NCI-H1694 treated with DMSO at 0.1 percent for 48 hours (cell line): ENCODE measurements around the gene DEFB123.
"Not testable (repeated sequence)": the region's sequence is repeated elsewhere in the genome, so short reads cannot be mapped to it uniquely, and the experiment has no call there.

Source experiments
- DNase-seq: peaks from one replicate; lab custom pipeline; 2025; lab: John Stamatoyannopoulos, UW

DEFB123 gene, protein sequence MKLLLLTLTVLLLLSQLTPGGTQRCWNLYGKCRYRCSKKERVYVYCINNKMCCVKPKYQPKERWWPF

DNA sequence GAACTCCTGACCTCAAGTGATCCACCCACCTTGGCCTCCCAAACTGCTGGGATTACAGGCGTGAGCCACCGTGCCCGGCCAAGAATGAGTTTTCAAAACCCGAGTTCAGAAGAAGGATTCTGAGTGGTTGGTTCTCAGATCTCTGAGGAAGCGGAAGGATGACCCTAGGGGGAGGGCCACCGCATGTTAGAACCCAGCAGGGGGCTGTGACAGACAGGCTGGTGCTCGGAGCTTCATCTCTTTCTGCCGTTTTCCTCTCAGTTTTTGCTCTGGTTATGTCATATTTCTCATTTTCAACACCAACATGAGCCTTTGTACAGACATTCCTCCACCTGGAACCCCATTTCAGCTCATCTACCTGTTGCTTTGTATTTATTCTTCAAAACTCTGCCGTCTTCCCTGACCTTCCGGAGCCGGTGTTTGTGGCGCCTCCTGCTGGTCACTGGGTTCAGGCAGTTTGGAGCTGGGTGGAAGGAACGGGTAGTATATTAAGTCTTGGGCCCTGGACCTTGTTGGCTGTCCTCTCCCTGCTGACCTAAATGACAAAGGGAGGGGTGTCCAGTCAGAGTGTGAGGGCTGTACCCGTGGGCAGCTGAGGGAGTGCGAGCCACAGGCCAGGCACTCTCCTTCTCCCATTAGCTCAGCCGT is at the start of gene DEFB123:
DEFB123 (plus strand) TSS at position 621 of the 648 bp plus-strand sequence. CDS start 67 bp downstream, outside the sequence.
- no peak for DNase-seq

DNA sequence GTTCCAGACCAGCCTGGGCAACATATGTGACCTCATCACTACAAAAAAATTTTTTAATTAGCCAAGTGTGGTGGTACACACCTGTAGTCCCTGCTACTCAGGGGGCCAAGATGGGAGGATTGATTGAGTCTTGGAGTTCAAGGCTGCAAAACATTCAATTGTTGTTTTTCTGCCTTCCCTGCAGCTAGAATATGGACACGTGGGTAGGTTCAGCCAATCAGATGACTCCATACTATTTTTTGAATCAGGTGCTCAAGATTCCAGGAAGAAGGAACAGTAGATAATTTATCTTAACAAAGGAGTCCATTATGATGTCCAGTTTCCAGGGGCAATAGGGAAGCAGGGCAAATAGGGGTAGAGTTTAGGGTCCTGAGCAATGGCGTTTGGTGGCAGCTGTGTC is 47.6 kb upstream of the DEFB123 start:
- DNase-seq, result no peak

DNA sequence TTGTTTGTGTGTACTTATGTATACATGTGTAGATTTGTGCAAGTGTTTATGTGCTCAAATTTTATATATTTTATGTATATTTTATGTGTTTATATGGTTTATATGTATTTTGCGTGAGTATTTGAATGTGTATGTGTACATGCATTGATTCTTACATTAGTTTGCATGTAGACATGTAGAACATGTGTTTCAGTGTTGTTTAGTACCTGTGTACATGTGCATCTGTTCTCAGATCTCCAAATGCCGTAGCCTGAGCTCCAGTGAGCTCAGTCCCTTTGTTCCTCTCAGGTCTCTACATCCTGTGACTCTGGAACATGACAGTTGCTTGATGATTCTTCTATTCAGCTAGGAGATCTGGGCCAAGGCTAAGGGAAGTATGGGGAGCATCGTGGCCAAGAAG is 45.5 kb upstream of the DEFB123 start:
- no peak for DNase-seq

DNA sequence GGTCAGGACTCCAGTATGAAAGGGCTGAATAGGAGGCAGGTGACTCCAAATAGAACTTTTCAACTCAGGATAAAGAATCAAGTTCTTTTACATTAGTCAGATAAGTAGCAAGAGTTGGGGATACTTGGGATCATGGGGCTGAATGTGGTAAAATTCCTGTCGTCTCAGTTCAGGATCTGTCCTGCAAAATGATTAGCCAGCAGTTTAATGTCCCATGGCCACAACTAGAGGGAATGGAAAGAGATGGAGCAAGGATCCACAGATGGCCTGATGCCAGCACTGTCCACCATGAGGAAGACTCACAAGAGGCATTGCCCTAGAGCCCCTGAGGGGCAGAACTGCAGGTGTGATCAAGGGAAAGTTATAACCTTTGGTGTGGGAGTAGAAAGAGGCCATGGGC is 36.5 kb upstream of the DEFB123 start:
- no peak for DNase-seq

DNA sequence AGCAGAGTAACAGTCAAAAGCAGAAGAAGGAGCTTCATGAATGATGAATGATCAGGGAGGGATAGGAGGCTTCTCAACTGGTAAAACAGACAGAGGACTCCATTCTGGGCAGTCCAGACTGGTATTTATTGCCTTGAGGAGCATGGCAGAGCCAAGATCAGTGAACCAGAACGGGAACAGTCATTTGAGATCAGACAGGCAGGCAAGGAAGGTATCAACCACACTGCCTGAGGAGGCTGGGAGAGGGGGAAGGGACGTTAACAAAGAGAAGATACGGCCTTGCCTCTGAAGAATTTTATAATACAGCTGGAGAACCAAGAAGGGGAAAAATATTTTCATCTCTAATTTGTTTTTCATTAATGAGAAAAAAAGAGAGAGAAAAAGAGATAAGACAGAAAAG is 34.3 kb upstream of the DEFB123 start, which contains the start of gene DEFB121:
DEFB121 (minus strand) TSS at position 101 of the 400 bp plus-strand sequence; CDS start at position 38, 63 bp downstream.
- DNase-seq, result no peak

DNA sequence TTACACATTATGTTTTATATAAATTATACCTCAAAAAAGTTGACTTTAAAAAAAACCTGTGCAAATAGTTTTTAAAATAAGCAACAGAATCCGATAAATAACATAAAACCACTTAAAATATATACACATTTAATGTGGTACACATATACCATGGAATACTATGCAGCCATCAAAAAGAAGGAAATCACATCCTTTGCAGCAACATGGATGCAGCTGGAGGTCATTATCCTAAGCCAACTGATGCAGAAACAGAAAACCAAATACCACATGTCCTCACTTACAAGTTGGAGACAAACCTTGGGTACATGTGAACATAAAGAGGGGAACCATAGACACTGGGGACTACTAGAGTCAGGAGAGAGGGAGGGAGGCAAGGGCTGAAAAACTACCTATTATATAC is 30.4 kb upstream of the DEFB123 start:
- DNase-seq, result no peak

DNA sequence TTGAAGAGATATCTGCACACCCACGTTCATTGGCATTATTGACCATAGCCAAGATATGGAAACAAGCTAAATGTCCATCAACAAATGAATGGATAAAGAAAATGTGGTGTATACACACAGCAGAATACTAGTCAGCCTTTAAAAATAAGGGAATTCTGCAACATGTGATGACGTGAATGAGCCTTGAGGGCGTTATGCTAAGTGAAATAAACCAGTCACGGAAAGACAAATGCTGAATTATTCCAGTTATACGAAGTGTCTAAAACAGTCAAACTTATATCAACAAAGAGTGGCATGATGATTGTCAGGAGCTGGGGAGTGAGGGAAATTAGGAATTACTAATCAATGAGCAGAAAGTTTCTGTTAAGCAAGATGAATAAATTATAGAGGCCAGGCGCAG is 26.1 kb upstream of the DEFB123 start:
- no peak for DNase-seq

DNA sequence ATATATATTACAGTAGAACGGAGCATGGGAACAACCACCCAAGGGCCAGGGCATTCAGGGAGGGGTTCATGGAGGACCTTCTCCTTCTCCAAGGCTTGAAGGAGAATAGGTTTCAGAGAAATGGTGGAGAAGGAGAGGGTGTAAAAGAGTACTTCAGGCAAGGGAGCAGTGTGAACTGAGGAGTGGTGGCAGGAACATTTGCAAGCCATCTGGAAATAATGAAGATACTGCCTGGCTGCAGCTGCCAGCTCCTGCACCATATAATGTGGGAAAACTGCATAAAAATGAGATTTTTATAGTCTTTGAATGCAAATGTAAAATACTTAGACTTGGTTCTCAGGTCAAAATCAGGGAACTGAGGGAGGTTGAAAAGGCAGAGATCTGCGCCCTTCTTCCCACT is 24.8 kb upstream of the DEFB123 start:
- no peak for DNase-seq

DNA sequence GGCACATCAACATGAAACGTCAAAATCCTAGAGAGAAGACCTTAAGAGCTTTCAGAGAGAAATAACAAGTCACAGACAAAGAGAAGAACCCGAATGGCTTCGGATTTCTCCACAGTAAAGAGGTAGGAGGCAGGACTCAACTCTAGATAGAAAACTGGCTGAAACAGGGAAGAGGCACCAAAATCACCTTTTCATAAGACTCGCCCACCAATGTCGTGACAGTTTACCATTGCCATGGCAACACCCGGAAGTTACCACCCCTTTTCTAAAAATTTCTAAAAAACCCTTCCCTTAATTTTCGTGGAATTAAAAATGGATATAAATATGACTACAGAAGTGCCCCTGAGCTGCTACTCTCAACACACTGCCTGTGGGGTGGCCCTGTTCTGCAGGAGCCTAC is 22.1 kb upstream of the DEFB123 start:
- no peak for DNase-seq

DNA sequence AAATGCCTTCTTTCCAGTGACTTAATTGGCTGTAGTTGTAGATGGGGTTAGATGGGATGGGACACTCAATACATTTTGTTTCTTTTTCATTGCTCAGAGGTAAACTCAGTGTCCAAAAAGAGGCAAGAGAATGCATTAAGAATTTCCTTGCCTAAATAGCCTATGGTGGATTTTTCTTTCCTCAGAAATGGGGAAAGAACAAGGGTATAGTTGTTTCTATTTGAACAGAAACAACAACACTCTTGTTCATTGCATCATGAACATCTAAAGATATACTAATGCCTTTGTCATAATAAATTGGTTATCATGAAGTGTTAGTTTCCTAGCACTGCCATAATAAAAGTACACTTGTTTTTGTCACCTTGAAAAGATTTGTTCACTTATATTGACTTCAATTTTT is 14.6 kb upstream of the DEFB123 start:
- DNase-seq, result no peak

DNA sequence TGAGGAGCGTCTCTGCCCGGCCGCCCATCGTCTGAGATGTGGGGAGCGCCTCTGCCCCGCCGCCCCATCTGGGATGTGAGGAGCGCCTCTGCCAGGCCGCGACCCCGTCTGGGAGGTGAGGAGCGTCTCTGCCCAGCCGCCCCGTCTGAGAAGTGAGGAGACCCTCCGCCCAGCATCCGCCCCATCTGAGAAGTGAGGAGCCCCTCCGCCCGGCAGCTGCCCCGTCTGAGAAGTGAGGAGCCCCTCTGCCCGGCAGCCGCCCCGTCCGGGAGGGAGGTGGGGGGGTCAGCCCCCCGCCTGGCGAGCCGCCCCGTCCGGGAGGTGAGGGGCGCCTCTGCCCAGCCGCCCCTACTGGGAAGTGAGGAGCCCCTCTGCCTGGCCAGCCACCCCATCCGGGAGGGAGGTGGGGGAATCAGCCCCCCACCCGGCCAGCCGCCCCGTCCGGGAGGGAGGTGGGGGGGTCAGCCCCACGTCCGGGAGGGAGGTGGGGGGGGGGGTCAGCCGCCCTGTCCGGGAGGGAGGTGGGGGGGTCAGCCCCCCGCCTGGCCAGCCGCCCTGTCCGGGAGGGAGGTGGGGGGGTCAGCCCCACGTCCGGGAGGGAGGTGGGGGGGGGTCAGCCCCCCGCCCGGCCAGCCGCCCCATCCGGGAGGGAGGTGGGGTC is 13.4 kb upstream of the DEFB123 start:
- DNase-seq, result not testable (repeated sequence)

DNA sequence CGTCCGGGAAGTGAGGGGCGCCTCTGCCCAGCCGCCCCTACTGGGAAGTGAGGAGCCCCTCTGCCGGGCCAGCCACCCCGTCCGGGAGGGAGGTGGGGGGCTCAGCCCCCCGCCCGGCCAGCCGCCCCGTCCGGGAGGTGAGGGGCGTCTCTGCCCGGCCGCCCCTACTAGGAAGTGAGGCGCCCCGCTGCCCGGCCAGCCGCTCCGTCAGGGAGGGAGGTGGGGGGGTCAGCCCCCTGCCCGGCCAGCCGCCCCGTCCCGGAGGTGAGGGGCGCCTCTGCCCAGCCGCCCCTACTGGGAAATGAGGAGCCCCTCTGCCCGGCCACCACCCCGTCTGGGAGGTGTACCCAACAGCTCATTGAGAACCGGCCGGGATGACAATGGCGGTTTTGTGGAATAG is 12.9 kb upstream of the DEFB123 start:
- not testable (repeated sequence) for DNase-seq

DNA sequence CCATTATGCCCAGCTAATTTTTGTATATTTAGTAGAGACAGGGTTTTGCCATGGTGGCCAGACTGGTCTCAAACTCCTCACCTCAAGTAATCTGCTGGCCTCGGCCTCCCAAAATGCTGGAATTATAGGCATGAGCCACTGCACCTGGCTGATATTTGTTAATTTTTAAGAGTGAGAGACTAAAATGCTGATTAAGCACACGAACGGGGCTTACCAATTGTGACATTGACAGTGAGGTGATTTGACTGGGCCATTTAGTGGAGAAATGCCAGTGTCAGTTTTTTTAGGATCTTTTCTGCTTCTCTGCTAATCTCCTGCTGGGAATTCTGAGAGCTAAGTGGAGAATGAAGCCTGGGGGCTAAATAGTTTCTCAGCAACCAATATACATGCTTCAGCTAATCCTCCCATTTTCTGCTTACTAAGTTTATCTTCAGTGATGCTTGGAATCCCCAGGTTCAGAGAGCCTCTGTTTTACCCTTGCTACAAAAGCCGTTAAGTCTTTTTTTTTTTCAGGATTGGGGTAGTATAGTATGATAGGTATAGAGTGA is 9.8 kb upstream of the DEFB123 start:
- DNase-seq, result no peak

DNA sequence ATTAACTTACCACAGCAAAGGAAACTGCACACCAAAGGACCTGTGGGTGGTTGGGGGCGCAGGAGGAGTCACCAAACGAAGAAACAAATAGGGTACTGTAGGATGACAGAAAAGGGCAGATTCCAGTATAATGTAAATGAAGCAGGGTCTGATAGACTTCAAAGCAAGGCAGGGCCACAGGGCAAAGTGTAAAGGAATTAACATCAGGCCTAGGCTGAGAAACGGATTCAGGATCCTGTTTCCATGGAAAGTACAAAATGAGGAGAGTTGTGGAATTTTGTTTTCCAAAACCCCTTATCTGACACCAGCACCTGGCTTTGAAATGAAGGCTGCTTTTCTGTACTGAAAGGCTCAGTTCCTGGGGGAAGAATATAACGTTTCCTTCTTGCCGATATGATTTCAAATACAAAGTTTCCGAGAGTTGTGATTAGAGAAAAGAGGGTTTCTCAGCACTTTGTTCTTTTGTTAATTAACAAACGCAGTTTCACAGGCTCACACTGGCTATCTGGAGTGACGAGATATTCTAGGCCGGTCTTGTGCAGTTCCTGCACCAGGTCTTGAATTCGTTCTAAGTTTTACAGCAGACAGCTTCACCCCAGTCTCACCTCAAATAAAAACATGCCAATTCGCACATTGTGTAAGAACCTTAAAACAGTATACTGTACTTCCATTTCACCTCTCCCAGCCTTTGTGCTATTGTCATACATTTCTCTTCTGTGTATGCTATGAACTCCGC is 5.8 kb downstream of the DEFB123 start:
- no peak for DNase-seq

DNA sequence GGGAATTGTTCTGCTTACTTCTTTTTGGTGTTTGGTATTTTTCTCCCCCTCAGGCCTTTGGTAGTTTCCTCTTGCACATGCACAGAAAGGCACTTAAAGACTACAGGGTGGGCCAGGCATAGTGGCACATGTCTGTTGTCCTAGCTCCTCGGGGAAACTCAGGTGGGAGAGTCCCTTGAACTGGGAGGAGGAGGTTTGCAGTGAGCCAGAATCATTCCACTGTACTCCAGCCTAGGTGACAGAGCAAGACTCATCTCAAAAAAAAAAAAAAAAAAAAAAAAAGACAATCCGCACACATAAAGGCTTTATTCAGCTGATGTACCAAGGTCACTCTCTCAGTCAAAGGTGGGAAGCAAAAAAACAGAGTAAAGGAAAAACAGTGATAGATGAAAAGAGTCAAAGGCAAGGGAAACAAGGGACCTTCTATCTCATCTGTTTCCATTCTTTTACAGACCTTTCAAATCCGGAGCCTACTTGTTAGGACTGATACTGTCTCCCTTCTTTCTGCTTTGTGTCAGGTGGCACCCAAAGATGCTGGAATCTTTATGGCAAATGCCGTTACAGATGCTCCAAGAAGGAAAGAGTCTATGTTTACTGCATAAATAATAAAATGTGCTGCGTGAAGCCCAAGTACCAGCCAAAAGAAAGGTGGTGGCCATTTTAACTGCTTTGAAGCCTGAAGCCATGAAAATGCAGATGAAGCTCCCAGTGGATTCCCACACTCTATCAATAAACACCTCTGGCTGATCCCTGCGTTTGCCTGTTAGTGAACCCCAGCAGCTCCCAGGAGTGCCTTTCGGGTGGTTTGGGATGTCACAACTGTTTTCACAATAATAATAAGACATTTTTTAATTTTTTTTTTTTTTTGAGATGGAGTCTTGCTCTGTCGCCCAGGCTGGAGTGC is 9.3 kb downstream of the DEFB123 start:
- DNase-seq, result no peak

DNA sequence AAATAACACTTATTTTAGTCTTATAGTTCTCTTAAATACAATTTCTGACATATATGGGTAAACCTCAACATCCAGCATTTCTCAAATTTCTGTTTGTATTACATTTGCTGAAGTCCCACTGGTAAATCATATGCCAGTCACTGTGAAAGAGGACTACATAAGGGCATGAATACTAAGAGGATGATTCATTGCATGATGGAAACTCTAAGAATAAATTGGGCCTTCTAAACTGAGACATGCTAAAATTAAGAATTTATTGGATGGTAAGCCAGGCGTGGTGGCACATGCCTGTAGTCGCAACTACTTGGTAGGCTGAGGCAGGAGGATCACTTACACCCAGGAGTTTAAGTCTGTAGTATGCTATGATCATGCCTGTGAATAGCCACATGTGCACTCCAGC is 12.1 kb downstream of the DEFB123 start:
- no peak for DNase-seq

DNA sequence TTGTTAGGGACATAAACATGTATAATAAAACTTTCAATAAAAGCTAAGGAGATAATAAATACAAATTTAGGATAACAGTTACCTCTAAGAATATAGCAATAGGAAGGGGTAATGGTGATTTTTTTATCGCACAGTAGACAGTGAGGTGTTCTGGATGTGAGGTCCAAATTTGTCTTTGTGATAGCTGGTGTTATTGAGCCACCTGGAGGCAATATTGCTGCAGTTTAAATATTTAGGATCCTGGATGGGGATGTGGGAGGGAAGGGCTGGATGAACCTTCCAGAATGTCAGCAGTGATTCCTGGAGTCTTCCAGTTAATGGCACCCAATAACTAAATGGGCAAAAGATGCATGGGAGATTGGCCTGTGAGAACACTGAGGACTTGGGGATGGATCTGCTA is 13.9 kb downstream of the DEFB123 start:
- DNase-seq, result no peak

DNA sequence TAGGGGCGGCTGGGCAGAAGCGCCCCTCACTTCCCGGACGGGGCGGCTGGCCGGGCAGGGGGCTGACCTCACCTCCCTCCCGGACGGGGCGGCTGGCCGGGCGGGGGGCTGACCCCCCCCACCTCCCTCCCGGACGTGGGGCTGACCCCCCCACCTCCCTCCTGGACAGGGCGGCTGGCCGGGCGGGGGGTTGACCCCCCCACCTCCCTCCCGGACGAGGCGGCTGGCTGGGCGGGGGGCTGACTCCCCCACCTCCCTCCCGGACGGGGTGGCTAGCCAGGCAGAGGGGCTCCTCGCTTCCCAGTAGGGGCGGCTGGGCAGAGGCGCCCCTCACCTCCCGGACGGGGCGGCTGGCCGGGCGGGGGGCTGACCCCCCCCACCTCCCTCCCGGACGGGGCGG is 30.5 kb downstream of the DEFB123 start:
- DNase-seq, result not testable (repeated sequence)

DNA sequence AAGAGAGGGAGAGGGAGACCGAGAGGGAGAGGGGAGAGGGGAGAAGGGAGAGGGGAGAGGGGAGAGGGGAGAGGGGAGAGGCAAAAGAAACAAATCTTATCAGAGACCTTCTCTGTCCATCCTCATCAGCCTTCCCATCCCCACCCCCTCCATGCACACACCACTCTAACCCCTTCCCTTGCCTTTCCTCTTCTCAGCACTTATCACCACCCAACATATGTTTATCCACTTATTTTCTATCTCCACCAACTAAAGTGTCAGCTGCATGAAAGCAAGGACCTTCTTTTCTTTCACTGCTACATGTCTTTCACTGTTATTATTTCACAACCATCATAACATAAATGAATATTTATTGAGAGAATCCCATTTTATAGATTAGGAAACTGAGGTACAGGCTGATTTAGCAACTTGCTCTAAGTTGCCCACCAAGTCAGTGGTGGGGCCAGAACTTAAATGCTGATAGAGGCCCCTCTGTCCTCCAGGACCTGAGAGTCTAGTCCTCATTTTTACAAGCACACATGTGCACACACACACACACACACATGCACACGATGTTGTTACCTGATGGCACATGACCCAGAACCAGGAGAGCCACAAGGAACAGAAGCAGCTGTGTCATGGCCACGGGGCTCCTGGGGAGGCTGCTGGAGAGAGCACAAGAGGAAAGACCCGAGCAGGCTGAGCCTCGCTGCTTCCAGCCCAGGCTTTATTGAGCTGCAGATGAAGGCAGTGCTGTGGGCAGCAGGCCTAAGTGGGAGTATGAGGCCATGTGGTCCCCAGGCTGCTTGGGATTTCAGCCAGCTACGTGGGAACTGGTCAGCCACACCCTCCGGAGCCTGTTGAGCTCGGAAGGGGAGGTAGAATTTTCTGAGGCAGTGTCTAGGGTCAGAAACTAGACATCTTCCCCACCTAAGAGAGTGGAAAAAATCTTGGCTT is 32.2 kb downstream of the DEFB123 start:
- DNase-seq, result no peak

DNA sequence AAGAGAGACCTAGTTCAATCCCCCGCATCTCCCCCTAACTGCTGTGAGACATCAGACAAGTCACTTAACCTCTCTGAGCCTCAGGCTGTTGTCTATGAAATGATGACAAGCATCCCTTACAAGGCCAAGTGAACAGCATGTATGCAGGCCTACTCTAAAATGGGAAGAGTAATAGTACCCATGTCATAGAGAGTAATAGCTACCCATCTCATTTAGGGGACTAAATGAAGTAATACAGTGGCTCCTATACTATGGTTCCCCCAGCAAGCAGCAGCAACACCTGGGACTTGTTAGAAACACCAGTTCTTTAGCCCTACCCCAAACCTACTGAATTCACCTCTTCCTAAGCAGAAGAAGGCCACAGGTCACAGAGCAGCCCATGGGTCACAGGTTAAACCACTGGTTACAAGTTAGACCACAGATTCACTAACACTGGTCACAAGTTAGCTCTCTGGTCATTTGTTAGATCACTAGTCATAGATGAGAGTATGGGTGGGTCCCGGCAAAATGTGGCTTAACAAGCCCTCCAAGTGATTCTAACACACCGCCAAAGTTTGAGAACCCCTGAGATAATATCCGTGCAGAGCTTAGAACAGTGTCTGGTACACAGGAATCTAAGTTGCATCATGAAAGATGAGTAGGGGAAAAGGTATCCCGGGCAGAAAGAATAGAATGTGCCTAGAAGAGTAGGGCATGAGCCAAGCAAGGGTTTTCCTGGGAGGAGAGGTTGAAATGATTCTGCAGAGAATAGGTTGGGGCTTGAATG is 33.1 kb downstream of the DEFB123 start:
- DNase-seq, result no peak
